CD8-positive, alpha-beta memory T cell (primary cell): ENCODE results near the gene SLMAP. TPM values are rescaled to one million over a fixed set of nuclear protein-coding genes. Genes with fewer than 3 reads are reported as not detected.

Source experiments
- CTCF ChIA-PET: fragments of 350-600 bp; sonication (Branson Sonifier 250); formaldehyde crosslinking; loops from one replicate; lab custom pipeline; 2021; ENCODE audit warnings: antibody characterized with exemption; lab: Charles Lee
- POLR2A ChIA-PET: fragments of 350-600 bp; sonication (Branson Sonifier 250); formaldehyde crosslinking; loops from one replicate; lab custom pipeline; 2021; ENCODE audit warnings: antibody characterized with exemption; lab: Charles Lee
- DNase-seq, 5 donors: peaks; one replicate each; pipeline versions ENCODE4 v3.0.0 to v3.0.0-alpha.2; 2020 to 2022; ENCODE audit warnings: mixed read lengths in 1 of 5
- H3K27ac ChIP-seq: one replicate; pipeline ENCODE4 v1.7.0; 2013; ENCODE audit warnings: low read depth, mild to moderate bottlenecking, low read length, moderate library complexity
- H3K27me3 ChIP-seq: 2 replicates; pipeline ENCODE4 v1.7.0; 2013; ENCODE audit warnings: low read length, mild to moderate bottlenecking; ENCODE audit not compliant: insufficient read depth, poor library complexity, severe bottlenecking
- H3K36me3 ChIP-seq: 2 replicates; pipeline ENCODE4 v1.7.0; 2013; ENCODE audit warnings: mild to moderate bottlenecking, low read length, moderate library complexity; ENCODE audit not compliant: insufficient read depth
- H3K4me1 ChIP-seq: 2 replicates; pipeline ENCODE4 v1.7.0; 2013; ENCODE audit warnings: mild to moderate bottlenecking, low read length, moderate library complexity; ENCODE audit not compliant: insufficient read depth
- H3K4me3 ChIP-seq: 2 replicates; pipeline ENCODE4 v1.7.0; 2013; ENCODE audit warnings: mild to moderate bottlenecking, low read length
- H3K9me3 ChIP-seq: 2 replicates; pipeline ENCODE4 v1.7.0; 2013; ENCODE audit warnings: mild to moderate bottlenecking, low read length
- H3K27ac Mint-ChIP-seq, 8 donors: one replicate each; pipeline ENCODE4 v1.8.0; 2020 to 2021; ENCODE audit warnings: mixed read lengths in 8 of 8, mild to moderate bottlenecking in 6 of 8, inconsistent platforms in 3 of 8, moderate library complexity in 3 of 8
- H3K27me3 Mint-ChIP-seq, 2 donors: one replicate each; pipeline ENCODE4 v1.8.0; 2020 to 2021; ENCODE audit warnings: mixed read lengths in 2 of 2, mild to moderate bottlenecking in 1 of 2, moderate library complexity in 1 of 2
- H3K36me3 Mint-ChIP-seq, 3 donors: one replicate each; pipeline ENCODE4 v1.8.0; 2020 to 2021; ENCODE audit warnings: mixed read lengths in 3 of 3, inconsistent platforms in 1 of 3, mild to moderate bottlenecking in 1 of 3
- H3K4me1 Mint-ChIP-seq, 3 donors: one replicate each; pipeline ENCODE4 v1.8.0; 2020 to 2021; ENCODE audit warnings: mixed read lengths in 3 of 3, inconsistent platforms in 1 of 3, mild to moderate bottlenecking in 1 of 3
- H3K4me3 Mint-ChIP-seq, 7 donors: one replicate each; pipeline ENCODE4 v1.8.0; 2020 to 2021; ENCODE audit warnings: mixed read lengths in 7 of 7, mild to moderate bottlenecking in 6 of 7, moderate library complexity in 4 of 7, inconsistent platforms in 2 of 7
- H3K9me3 Mint-ChIP-seq, 5 donors: one replicate each; pipeline ENCODE4 v1.8.0; 2020 to 2022; ENCODE audit warnings: mixed read lengths in 5 of 5, mild to moderate bottlenecking in 3 of 5, moderate library complexity in 2 of 5, inconsistent platforms in 1 of 5
- polyA plus RNA-seq: library from polyadenylated mRNA; unstranded; fragments of 300-500 nt; fragmentation: Illumina TruSeq; gene quantifications from one replicate; pipeline ENCODE4 v1.2.3, GENCODE V29; 2021
- total RNA-seq, 2 experiments: library from RNA; stranded (reverse); gene quantifications; one replicate each; pipeline ENCODE4 v1.2.3, GENCODE V29; 2021

Gene SLMAP
- total and polyA plus RNA-seq, 3 experiments from 2014 or later, result 26.7 to 57.8 (median 55.8) TPM

GRCh38 chr3:57788624-57789018 lies 32.5 kb downstream of the SLMAP start:
- Histone ChIP-seq H3K4me1 (peaks cover 13% of the 10 kb centered on the region), H3K36me3 (no peaks in the 10 kb centered on the region), H3K27ac (no peak overlapping the region), H3K9me3 (no peaks in the 10 kb centered on the region), H3K4me3 (no peak overlapping the region), H3K27me3 (no peaks in the 10 kb centered on the region)
- peaks cover 26 to 42% (median 41%) of the 10 kb centered on the region in 3 donors for H3K4me1 Mint-ChIP-seq
- no peak overlapping the region for H3K4me3 Mint-ChIP-seq
- ChIA-PET POLR2A (no interaction called here), CTCF (no interaction called here)
- no peaks in the 10 kb centered on the region for H3K9me3 Mint-ChIP-seq
- H3K27me3 Mint-ChIP-seq, result no peaks in the 10 kb centered on the region
- DNase-seq, result no peak
- no peak overlapping the region for H3K27ac Mint-ChIP-seq
- no peaks in the 10 kb centered on the region for H3K36me3 Mint-ChIP-seq

DNA sequence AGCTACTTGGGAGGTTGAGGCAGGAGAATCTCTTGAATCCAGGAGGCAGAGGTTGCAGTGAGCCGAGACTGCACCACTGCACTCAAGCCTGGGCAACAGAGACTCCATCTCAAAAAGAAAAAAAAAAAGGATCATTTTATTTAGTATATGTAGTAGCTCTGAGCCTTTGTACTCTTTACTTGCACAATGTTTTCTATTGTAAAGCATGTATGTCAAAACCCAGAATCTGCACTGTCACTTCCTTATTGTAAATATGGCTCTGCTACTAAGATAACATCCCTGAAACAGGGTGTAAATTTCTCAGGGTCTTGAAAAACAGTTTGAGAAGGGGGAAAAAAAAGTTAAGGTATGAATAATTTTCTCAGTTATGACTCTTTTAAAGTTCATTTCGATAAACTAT lies 35.1 kb downstream of the SLMAP start:
- H3K27me3 ChIP-seq, result no peaks in the 10 kb centered on the region
- no peak overlapping the region for H3K27ac ChIP-seq
- CTCF ChIA-PET, result no interaction called here
- no peaks in the 10 kb centered on the region for H3K9me3 ChIP-seq
- Mint-ChIP-seq H3K36me3 (no peaks in the 10 kb centered on the region), H3K4me1 (peaks cover 17 to 42% (median 41%) of the 10 kb centered on the region in 3 donors), H3K4me3 (no peak overlapping the region), H3K9me3 (no peaks in the 10 kb centered on the region), H3K27me3 (no peaks in the 10 kb centered on the region), H3K27ac (no peak overlapping the region)
- H3K4me3 ChIP-seq, result no peak overlapping the region
- H3K4me1 ChIP-seq, result no peaks in the 10 kb centered on the region
- POLR2A ChIA-PET, result no interaction called here
- H3K36me3 ChIP-seq, result no peaks in the 10 kb centered on the region
- no peak for DNase-seq

GRCh38 chr3:57792198-57792597 lies 36.1 kb downstream of the SLMAP start:
- POLR2A ChIA-PET, result interaction anchor here (0.6 kb wide), 1 partner anchor 610 kb away, joined by 3 read pairs; no protein-coding TSS in a partner anchor
- no peaks in the 10 kb centered on the region for H3K27me3 Mint-ChIP-seq
- H3K36me3 Mint-ChIP-seq, result no peaks in the 10 kb centered on the region
- no peak overlapping the region for H3K27ac Mint-ChIP-seq
- no peak for DNase-seq
- CTCF ChIA-PET, result no interaction called here
- H3K36me3 ChIP-seq, result no peaks in the 10 kb centered on the region
- H3K4me1 ChIP-seq, result no peaks in the 10 kb centered on the region
- H3K9me3 Mint-ChIP-seq, result no peaks in the 10 kb centered on the region
- no peaks in the 10 kb centered on the region for H3K9me3 ChIP-seq
- no peak overlapping the region for H3K4me3 ChIP-seq
- peaks cover 19 to 47% (median 42%) of the 10 kb centered on the region in 3 donors for H3K4me1 Mint-ChIP-seq
- no peak overlapping the region for H3K4me3 Mint-ChIP-seq
- no peaks in the 10 kb centered on the region for H3K27me3 ChIP-seq
- no peak overlapping the region for H3K27ac ChIP-seq

DNA sequence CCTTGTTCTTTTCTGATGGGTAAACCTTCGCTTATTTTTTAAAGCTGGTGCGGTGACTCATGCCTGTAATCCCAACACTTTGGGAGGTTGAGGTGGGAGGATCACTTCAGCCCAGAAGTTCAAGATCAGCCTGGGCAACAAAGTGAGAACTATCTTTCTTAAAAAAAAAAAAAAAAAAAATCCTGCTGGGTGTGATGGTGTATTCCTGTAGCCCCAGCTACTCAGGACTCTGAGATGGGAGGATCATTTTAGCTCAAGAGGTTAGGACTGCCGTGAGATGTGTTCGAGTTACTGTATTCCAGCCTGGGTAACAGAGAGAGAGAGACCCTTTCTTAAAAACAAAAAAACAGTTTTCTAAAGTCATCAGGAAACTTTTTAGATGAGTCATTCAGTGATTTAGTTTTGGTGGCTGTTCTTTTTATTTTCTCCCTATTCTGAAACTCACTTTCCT lies 37.7 kb downstream of the SLMAP start:
- POLR2A ChIA-PET, result no interaction called here
- no peak for DNase-seq
- H3K27me3 Mint-ChIP-seq, result no peaks in the 10 kb centered on the region
- no peak overlapping the region for H3K4me3 ChIP-seq
- no peaks in the 10 kb centered on the region for H3K9me3 Mint-ChIP-seq
- H3K9me3 ChIP-seq, result no peaks in the 10 kb centered on the region
- H3K4me3 Mint-ChIP-seq, result no peak overlapping the region
- CTCF ChIA-PET, result no interaction called here
- H3K36me3 ChIP-seq, result no peaks in the 10 kb centered on the region
- peaks cover 29 to 63% (median 57%) of the 10 kb centered on the region in 3 donors for H3K4me1 Mint-ChIP-seq
- no peaks in the 10 kb centered on the region for H3K36me3 Mint-ChIP-seq
- H3K4me1 ChIP-seq, result no peaks in the 10 kb centered on the region
- H3K27ac Mint-ChIP-seq, result peak overlapping the region in 2 of 8 donors; percentile 11 to 56
- peak overlapping the region; percentile 47 for H3K27ac ChIP-seq
- H3K27me3 ChIP-seq, result no peaks in the 10 kb centered on the region

DNA sequence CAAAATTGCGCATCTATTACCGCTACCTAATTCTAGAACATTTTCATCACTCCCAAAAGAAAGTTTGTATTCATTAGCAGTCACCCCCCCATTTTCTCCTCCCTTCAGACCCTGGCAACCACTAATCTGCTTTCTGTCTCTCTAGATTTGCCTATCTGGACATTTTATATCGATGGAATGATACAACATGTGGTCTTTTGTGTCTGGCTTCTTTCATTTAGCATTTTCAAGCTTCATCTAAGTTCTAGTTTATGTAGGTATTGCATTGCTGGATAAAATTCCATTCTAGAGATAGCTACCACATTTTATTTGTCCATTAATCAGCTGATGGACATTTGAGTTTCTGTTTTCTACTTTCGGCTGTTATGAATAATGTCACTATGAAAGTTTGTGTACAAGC lies 38.4 kb downstream of the SLMAP start:
- ChIA-PET CTCF (no interaction called here), POLR2A (no interaction called here)
- H3K9me3 ChIP-seq, result no peaks in the 10 kb centered on the region
- Mint-ChIP-seq H3K4me3 (no peak overlapping the region), H3K27me3 (no peaks in the 10 kb centered on the region), H3K9me3 (no peaks in the 10 kb centered on the region), H3K4me1 (peaks cover 29 to 66% (median 62%) of the 10 kb centered on the region in 3 donors), H3K27ac (peak overlapping the region in 2 of 8 donors; percentile 54 to 72), H3K36me3 (no peaks in the 10 kb centered on the region)
- no peak overlapping the region for H3K4me3 ChIP-seq
- no peak for DNase-seq
- H3K27ac ChIP-seq, result no peak overlapping the region
- H3K27me3 ChIP-seq, result no peaks in the 10 kb centered on the region
- no peaks in the 10 kb centered on the region for H3K4me1 ChIP-seq
- no peaks in the 10 kb centered on the region for H3K36me3 ChIP-seq

- Histone ChIP-seq H3K36me3 (no peaks in the 10 kb centered on the region), H3K27me3 (no peaks in the 10 kb centered on the region), H3K4me3 (no peak overlapping the region), H3K4me1 (no peaks in the 10 kb centered on the region), H3K27ac (no peak overlapping the region), H3K9me3 (no peaks in the 10 kb centered on the region)
- no peak for DNase-seq
- H3K4me3 Mint-ChIP-seq, result no peak overlapping the region
- no peaks in the 10 kb centered on the region for H3K36me3 Mint-ChIP-seq
- ChIA-PET POLR2A (no interaction called here), CTCF (no interaction called here)
- H3K4me1 Mint-ChIP-seq, result peaks cover 29 to 66% (median 62%) of the 10 kb centered on the region in 3 donors
- no peak overlapping the region for H3K27ac Mint-ChIP-seq
- H3K27me3 Mint-ChIP-seq, result no peaks in the 10 kb centered on the region
- no peaks in the 10 kb centered on the region for H3K9me3 Mint-ChIP-seq
Measured at GRCh38 chr3:57794951-57795350, 38.8 kb downstream of the SLMAP start.

DNA sequence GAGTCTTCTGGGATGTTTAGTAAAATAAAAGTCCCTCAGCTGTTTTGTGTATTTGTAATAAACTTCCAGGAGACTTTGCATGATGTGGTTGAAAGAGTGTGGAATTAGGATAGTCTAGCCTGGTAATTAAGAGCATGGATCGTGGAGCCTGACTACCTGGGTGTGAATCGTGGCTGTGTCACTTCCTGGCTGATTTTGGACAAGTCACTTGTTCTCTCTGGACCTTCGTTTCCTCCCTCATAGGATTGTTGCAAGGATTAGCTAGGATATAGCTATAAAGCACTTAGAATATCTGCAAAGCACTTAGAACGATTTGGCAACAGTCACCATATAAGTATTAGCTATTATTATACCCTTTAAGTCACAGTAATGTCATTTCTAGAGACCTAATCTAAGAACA lies 40.2 kb downstream of the SLMAP start:
- no peaks in the 10 kb centered on the region for H3K36me3 ChIP-seq
- H3K27ac Mint-ChIP-seq, result peak overlapping the region in 1 of 8 donors; percentile 5
- ChIA-PET POLR2A (interaction anchor here (0.6 kb wide), 1 partner anchor 628 kb away, joined by 3 read pairs; no protein-coding TSS in a partner anchor), CTCF (no interaction called here)
- no peak overlapping the region for H3K27ac ChIP-seq
- H3K36me3 Mint-ChIP-seq, result no peaks in the 10 kb centered on the region
- no peak overlapping the region for H3K4me3 Mint-ChIP-seq
- H3K9me3 Mint-ChIP-seq, result no peaks in the 10 kb centered on the region
- H3K9me3 ChIP-seq, result no peaks in the 10 kb centered on the region
- no peak for DNase-seq
- H3K4me1 ChIP-seq, result no peaks in the 10 kb centered on the region
- H3K4me3 ChIP-seq, result no peak overlapping the region
- no peaks in the 10 kb centered on the region for H3K27me3 ChIP-seq
- peaks cover 31 to 68% (median 65%) of the 10 kb centered on the region in 3 donors for H3K4me1 Mint-ChIP-seq
- no peaks in the 10 kb centered on the region for H3K27me3 Mint-ChIP-seq

DNA sequence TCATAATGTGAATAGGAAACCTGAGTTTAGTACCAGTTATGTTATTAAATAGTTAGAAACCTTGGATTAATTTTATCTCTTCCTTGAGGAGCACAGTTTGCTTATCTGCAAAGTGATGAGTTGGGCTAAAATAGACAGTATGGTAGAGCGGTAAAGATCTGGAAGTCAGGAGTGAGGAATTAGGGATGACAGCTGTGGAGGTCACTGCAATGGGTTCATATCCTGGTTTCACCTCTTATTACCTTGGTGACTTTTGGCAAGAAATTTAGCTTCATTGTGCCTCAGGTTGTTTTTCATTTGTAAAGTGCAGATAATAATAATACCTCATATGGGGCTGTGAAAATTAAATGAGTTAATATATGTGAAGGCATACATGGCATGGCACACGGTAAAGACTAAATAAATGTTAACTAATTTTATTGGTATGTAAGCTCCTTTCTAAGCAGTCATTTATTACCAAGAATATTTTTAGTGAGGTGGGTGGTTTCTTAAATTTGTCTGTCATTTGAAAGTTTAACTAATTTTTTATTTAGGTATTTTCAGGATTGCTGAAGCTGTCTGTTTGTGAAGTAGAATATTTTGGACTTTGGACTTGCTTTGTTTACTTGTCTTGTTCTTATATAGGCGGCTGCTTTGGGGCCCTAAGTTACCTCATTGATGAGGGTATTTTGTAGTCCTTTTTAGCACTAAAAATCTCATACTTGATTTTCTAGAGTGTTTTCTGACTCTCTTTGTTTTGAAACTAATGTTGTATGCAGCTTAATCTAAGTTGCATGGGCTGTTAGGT lies 41.8 kb downstream of the SLMAP start:
- no peak overlapping the region for H3K4me3 Mint-ChIP-seq
- no peaks in the 10 kb centered on the region for H3K27me3 Mint-ChIP-seq
- CTCF ChIA-PET, result no interaction called here
- H3K9me3 Mint-ChIP-seq, result no peaks in the 10 kb centered on the region
- no peaks in the 10 kb centered on the region for H3K9me3 ChIP-seq
- H3K4me1 ChIP-seq, result peaks cover under 1% of the 10 kb centered on the region
- no peaks in the 10 kb centered on the region for H3K36me3 ChIP-seq
- POLR2A ChIA-PET, result interaction anchor here (0.7 kb wide), 1 partner anchor 41 kb away, joined by 7 read pairs; no protein-coding TSS in a partner anchor
- no peaks in the 10 kb centered on the region for H3K36me3 Mint-ChIP-seq
- peak overlapping the region in 2 of 8 donors; percentile 68 to 87 for H3K27ac Mint-ChIP-seq
- no peaks in the 10 kb centered on the region for H3K27me3 ChIP-seq
- no peak overlapping the region for H3K27ac ChIP-seq
- DNase-seq, result no peak
- H3K4me3 ChIP-seq, result no peak overlapping the region
- peaks cover 42 to 71% (median 68%) of the 10 kb centered on the region in 3 donors for H3K4me1 Mint-ChIP-seq
